Measurements from ENCODE around the gene NEXN.
"Not testable (repeated sequence)": the region's sequence is repeated elsewhere in the genome, so short reads cannot be mapped to it uniquely, and the experiment has no call there.

Gene NEXN

GRCh38 chr1:77966291-77966690, 77.9 kb downstream of the NEXN start:
- DNase-seq (ENCODE audit: low read depth), result no peak

DNA sequence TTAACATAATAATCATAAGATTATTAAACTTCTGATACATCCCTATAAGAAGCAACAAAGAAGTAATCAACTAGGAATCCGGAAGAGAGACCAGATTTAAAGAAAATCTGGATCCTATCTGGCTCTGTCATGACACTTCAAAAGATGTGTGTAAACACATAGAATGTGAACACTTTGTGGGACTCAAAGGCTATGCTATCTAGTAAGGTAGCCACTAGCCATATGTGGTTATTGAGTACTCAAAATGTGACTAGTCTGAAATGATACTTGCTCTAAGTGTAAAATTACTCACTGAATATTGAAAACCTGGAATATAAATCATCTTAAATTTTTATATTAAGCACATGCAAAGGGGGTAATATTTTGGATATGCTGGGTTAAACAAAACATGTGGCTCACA, 81.8 kb downstream of the NEXN start:
- DNase-seq (ENCODE audit: low read depth), result no peak

DNA sequence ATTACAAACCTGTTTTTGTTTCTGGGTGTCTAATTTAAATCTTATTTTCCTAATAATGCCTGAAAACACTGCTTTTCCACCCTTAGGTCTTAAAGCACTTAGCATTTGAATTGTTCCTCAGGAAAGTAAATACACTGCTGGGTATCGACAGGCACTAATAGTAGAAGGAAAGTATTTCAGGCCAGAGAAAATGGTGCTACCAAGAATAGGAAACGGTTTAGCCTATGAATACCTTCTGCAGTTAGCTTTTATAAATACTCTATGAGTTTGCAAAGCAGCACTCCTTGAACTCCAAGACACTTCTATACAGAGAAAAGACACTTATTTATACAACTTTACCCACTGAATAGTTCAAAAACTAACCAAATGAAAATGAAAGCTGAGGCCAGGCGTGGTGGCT, 83.7 kb downstream of the NEXN start:
- no peak for DNase-seq (ENCODE audit: low read depth)

DNA sequence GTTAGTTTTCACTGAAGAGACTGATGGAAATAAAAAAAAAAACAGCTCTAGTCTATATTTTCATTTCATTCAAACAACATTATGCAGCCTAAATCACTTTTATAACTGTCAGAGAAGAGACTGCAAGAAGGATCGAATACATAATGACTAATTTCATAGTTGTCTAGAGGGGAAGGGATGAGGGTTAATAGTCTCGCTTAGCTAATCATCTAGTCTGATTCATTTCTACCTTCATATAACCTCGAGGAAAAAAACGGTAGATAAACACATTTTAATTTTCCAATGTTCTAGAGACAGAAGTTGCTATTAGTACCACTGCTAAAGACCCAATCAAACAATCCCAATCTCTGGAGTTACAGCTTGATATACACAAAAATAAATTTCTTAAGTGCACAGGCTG, 87.0 kb downstream of the NEXN start:
- DNase-seq (ENCODE audit: low read depth), result no peak

GRCh38 chr1:77975907-77976306, 87.5 kb downstream of the NEXN start:
- no peak for DNase-seq (ENCODE audit: low read depth)

DNA sequence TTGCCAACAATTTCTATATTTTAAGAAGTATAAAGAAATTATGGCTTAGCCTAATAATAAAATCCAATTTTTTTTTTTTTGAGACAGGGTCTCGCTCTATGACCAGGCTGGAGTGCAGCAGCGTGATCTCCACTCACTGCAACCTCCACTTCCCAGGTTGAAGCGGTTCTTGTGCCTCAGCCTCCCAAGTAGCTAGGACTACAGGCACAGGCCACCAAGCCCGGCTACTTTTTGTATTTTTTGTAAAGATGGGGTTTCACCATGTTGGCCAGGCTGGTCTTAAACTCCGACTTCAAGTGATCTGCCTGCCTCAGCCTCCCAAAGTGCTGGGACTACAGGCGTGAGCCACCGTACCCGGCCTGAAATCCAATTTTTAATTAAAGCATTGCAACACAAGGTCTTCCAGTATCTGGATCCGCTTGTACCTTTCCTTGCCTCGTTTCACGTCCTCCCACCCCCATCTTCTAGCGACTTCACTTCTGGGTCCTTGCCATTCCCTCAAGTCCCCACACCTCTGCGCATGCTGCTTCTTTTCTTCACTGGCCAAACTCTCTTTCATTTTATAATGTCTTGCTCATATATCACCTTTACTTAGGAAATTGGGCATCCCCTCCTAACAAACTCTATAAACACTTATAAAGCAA, 88.1 kb downstream of the NEXN start:
- no peak for DNase-seq (ENCODE audit: low read depth)

GRCh38 chr1:77977989-77978292, 89.5 kb downstream of the NEXN start:
- DNase-seq (ENCODE audit: low read depth), result no peak

GRCh38 chr1:77978293-77978968, 90.0 kb downstream of the NEXN start:
- DNase-seq (ENCODE audit: low read depth), result peak; percentile 49

DNA sequence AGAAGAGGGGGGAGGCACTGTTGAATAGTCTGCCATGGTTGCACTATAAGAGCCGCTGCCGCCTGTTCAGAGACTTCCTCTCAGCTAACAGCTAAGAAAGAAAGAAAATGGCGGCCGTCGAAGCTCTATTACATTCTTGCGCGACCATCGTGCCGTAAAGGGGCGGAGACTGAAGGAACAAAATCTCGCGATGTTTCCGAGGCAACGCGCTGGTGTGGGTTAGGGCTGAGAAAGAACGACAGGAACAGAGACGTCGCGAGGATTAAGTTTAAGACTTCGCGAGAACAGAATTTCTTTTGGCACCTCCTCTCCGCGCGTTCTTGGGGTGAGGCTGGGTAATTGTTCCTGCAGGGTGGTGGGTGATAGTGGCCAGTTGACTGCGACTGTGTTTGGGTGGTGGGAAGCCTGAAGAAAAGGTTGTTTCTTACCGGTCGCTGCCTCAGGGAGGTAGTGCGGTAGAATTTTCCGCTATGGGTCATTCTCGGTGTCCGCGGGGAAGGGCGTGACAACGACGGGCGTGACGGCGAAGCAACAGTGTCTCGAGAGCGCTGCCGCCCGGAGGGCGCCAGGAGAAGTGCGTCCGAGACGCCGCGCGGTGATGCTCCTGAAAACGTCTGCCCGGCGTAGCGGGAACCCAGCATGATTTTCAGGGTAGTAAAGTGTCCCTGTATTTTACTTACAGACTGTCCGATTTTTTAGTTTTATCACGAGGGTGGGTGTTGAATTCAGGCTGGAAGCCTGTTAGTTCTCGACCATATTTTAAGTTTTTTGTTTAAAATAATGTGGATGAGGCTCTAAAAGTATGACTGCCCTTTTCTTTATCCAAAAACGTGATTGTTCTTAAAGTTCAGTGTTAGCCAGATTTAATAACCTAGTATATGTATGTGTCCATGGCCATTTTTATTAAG, 90.8 kb downstream of the NEXN start, which contains the start of gene FUBP1:
Gene FUBP1, minus strand, starts transcription at position 104 of the 908 bp plus-strand sequence. Its CDS starts 68 bp downstream, at position 36.
- peak; percentile 83 for DNase-seq (ENCODE audit: low read depth)

- not testable (repeated sequence) for DNase-seq (ENCODE audit: low read depth)
Measured at GRCh38 chr1:77983352-77983996, 95.0 kb downstream of the NEXN start.

- no peak for DNase-seq (ENCODE audit: low read depth)
Measured at GRCh38 chr1:77983997-77984355, 95.6 kb downstream of the NEXN start.

DNA sequence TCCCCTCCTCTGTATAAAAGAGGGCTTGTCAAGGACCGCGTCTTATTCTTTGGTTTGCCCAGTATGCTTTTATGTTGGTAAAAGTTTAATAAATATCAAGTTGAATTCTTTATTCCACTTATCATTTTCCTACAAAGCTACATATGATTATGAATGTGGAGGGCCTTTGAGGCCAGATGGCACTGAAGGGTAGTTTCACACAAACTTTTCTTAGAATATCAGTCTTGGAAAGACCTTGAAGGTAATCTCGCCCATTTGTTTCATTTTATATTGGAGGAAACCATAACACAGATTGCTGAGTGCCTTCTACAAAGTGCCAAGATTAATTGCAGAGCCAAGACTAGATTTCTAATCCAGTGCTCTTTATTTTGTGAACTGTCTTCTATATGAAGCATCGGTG, 96.2 kb downstream of the NEXN start:
- no peak for DNase-seq (ENCODE audit: low read depth)

- DNase-seq (ENCODE audit: low read depth), result no peak
Measured at GRCh38 chr1:77986810-77987209, 98.4 kb downstream of the NEXN start.

- DNase-seq (ENCODE audit: low read depth), result no peak
Measured at GRCh38 chr1:77987919-77988318, 99.5 kb downstream of the NEXN start.

DNA sequence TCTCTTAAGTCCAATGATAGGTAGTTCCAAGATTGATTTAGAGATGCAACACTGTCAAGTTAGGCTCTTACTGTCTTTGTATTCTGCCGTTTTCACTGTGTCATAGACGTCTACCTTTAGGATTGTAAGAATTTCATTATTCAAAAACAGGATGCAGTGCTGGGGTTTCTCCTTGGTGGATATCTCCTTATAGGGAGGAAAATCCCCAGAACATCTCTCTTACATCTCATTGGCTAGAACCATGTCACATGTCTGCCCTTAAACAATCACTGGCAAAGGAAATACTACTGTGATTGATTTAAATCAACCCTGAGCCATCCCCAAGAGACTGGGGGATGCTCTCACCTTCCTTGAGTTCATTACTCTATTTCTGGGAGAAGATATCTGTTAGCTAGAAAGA, 101.3 kb downstream of the NEXN start:
- no peak for DNase-seq (ENCODE audit: low read depth)

- DNase-seq (ENCODE audit: low read depth), result no peak
Measured at GRCh38 chr1:77990629-77991204, 102.3 kb downstream of the NEXN start.

DNA sequence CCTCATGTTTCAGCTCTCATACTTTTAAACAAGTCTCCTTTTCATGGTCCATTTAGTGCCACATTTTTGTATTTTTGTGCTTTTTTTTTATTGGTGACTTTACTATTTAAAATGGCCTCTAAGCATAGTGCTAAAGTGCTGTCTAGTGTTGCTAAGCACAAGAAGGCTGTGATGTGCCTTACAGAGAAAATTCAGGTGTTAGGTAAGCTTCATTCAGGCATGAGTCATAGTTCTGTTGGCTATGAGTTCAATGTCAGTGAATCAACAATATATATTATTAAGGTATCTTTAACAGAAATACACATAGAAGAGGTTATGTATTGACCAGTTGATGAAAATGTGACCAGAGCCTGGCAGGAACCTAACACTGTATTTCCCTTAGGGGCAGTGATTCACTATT, 103.2 kb downstream of the NEXN start:
- no peak for DNase-seq (ENCODE audit: low read depth)
